Right atrium auricular region (tissue), 2 donors: Measurements from ENCODE around the gene KIF3B. TPM values are rescaled to one million over a fixed set of nuclear protein-coding genes. Genes with fewer than 3 reads are reported as not detected.

ENCODE experiments used
- DNase-seq: peaks from one replicate; pipeline ENCODE4 v3.0.0-alpha.2; 2019; ENCODE audit warnings: low spot score
- H3K27ac ChIP-seq, 2 donors: fragments of 200-600 bp; sonication (generic); 1 replicate in 1 of 2; 2 replicates in 1 of 2; pipeline ENCODE4 v1.5.1; 2016 to 2019
- H3K27me3 ChIP-seq, 2 donors: fragments of 200-600 bp; sonication (generic); one replicate each; pipeline versions ENCODE4 v1.5.1 to v1.6.0; 2017 to 2019
- H3K36me3 ChIP-seq: fragments of 200-600 bp; sonication (generic); one replicate; pipeline ENCODE4 v1.5.1; 2016
- H3K4me1 ChIP-seq, 2 donors: fragments of 200-600 bp; sonication (generic); one replicate each; pipeline versions ENCODE4 v1.5.1 to v1.6.0; 2017 to 2019
- H3K4me3 ChIP-seq, 2 donors: fragments of 200-600 bp; sonication (generic); 1 replicate in 1 of 2; 2 replicates in 1 of 2; pipeline ENCODE4 v1.5.1; 2017 to 2019; ENCODE audit warnings: mild to moderate bottlenecking in 1 of 2, moderate library complexity in 1 of 2
- H3K9me3 ChIP-seq, 2 donors: fragments of 200-600 bp; sonication (generic); one replicate each; pipeline ENCODE4 v1.5.1; 2019
- total RNA-seq, 2 donors: library from RNA; depleted of rRNA; stranded (reverse); fragments of >200 nt; gene quantifications; one replicate each; pipeline ENCODE4 v1.1.0, GENCODE V29; 2016
- TF ChIP-seq, protein P1 (sequence below), 2 donors: fragments of 200-600 bp; sonication (generic); IDR thresholded peaks; one replicate each; pipeline ENCODE4 v1.5.1; 2019; ENCODE audit warnings: antibody characterized with exemption in 2 of 2

KIF3B gene
- 10 to 100 TPM; 10.7 to 16.4 TPM for total RNA-seq

DNA sequence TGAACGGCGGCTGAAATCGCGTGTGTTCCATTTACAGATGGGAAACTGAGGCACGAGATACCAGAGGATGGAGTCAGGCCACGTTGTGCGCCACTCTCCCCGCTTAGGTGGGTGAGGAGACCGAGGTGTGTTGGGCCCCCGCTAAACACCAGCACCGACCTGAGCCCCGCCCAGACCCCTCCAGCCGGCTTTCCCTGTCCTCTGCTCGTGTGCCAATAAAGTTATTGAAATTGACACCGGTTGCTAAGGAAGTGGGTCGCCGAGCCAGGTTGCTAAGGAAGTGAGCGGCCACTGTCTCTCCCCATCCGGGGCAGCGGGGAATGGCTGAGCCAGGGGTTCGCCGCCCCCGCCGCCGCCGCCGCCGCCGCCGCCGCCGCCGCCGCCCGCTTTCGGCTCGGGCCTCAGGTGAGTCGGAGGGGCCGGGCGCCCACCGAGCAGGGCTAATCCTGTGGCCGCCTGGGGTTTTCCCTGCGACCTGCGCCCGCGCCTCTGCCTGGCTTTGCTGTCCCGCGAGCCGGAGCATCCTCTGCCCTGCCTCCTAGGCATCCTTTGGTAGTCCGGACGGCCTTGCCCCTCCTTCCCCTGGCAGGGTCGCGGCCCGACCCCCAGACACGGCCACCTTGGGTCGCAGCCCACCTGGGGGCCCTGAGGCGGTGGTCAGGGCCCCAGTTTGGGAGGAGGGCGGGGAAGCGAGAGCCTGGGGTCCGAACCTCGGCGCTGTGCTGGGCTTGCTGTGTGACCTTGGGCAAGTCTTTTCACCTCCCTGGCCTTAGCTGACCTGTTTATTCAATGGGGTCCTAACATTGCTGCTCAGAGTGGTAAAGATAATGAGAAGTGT is at the start of gene KIF3B:
KIF3B (plus strand) TSS at position 291 of the 838 bp plus-strand sequence. CDS start 32,127 bp downstream, outside the sequence.
- TF ChIP-seq, protein P1, sequence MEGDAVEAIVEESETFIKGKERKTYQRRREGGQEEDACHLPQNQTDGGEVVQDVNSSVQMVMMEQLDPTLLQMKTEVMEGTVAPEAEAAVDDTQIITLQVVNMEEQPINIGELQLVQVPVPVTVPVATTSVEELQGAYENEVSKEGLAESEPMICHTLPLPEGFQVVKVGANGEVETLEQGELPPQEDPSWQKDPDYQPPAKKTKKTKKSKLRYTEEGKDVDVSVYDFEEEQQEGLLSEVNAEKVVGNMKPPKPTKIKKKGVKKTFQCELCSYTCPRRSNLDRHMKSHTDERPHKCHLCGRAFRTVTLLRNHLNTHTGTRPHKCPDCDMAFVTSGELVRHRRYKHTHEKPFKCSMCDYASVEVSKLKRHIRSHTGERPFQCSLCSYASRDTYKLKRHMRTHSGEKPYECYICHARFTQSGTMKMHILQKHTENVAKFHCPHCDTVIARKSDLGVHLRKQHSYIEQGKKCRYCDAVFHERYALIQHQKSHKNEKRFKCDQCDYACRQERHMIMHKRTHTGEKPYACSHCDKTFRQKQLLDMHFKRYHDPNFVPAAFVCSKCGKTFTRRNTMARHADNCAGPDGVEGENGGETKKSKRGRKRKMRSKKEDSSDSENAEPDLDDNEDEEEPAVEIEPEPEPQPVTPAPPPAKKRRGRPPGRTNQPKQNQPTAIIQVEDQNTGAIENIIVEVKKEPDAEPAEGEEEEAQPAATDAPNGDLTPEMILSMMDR (IDR thresholded peaks at IDR 0.05) = no peak

DNA sequence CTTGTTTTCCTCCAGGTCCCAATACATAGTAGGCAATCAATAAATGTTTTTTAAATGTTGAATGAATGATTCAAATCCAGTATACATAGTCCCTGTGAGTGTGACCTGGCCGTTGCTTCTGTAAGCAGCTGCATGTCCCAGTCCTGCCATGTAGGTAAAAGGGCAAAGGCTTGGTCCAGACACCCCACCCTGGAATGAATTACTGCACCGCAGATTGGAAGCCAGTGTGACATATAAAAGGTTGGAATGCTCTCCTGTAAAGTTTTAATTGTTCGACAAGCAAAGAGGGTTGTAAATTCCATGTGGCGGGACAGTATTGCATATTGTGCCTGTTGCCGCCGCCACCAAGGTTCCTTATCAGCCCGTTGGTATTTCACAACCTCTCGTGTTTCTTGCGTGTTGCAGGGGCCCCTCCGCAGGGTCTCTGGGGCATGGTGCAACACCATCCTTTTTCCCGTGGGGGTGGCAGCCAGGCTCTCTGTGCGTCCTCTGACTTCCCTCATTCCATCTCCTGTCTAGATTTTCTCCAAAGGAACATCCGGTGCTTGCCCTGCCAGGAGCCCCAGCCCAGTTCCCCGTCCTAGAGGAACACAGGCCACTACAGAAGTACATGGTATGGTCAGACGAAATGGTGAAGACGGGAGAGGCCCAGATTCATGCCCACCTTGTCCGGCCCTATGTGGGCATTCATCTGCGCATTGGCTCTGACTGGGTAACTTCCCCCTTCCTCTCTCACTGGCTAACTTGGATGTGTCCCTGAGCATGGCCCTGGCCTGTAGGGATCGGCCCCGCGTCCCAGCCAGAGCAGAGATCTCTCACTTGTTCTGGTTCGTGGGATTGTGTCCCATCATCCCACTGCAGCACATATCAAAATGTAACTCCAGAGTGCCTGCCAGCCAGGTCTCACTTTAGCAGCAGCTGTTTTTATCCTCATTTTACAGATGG is 49.4 kb upstream of the KIF3B start:
- H3K27ac ChIP-seq = peak overlapping the region in 1 of 2 donors; percentile 76
- H3K9me3 ChIP-seq = no peaks in the 10 kb centered on the region
- H3K4me3 ChIP-seq = no peak overlapping the region

More for the DNA sequence above, at the start of gene KIF3B:
- H3K36me3 ChIP-seq = no peaks in the 10 kb centered on the region
- H3K9me3 ChIP-seq = no peaks in the 10 kb centered on the region
- peak within 1 kb of the TSS; percentile 76 to 83 for H3K27ac ChIP-seq
- H3K27me3 ChIP-seq = no peaks in the 10 kb centered on the region
- H3K4me3 ChIP-seq = peak within 1 kb of the TSS; percentile 88 to 97
- H3K4me1 ChIP-seq = peaks cover 0 to 23% of the 10 kb centered on the region in 2 donors
- peak; percentile 90 for DNase-seq

DNA sequence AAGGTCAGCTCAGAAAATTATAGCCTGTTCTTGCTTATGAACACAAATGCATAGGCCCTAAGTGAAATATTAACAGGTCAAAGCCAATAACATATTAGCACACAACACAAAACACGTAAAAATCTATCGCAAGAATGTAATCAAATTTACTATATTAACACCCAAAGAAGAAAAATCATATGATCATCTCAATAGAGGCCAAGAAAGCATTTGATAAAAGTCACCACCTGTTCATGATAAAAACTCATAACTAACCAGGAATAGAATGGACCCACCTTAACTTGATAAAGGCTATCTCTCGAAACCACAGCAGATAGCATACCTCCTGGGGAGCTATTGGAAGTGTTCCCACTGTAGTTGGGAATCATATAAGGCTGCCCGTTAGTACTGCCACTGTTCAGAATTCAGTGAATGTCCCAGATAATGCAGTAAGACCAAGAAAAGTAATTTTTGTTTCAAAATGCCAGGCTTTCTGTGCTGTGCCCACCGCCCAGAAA is 48.2 kb upstream of the KIF3B start:
- peak overlapping the region in 1 of 2 donors; percentile 76 for H3K27ac ChIP-seq
- TF ChIP-seq, protein P1 (IDR thresholded peaks at IDR 0.05) = no peak
- peaks cover 0 to 19% of the 10 kb centered on the region in 2 donors for H3K4me1 ChIP-seq
- H3K36me3 ChIP-seq = peaks cover 59% of the 10 kb centered on the region
- H3K9me3 ChIP-seq = no peaks in the 10 kb centered on the region
- no peak overlapping the region for H3K4me3 ChIP-seq
- no peak for DNase-seq
- H3K27me3 ChIP-seq = no peaks in the 10 kb centered on the region

More for the DNA sequence above, 49.4 kb upstream of the KIF3B start:
- TF ChIP-seq, protein P1 (IDR thresholded peaks at IDR 0.05) = no peak
- H3K4me1 ChIP-seq = peaks cover 0 to 19% of the 10 kb centered on the region in 2 donors
- DNase-seq = no peak
- no peaks in the 10 kb centered on the region for H3K27me3 ChIP-seq
- H3K36me3 ChIP-seq = peaks cover 52% of the 10 kb centered on the region

DNA sequence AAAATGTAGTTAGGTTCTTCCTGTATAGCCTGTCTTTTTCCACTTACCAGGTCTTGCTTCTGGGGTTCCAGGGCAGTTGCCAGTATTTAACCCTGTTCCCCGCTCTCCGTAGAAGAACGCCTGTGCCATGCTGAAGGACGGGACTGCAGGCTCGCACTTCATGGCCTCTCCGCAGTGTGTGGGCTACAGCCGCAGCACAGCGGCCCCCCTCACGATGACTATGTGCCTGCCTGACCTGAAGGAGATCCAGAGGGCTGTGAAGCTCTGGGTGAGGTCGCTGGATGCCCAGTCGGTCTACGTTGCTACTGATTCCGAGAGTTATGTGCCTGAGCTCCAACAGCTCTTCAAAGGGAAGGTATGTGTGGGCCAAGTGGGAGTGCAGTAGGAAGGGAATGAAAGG is 46.7 kb upstream of the KIF3B start:
- H3K36me3 ChIP-seq = peaks cover 71% of the 10 kb centered on the region
- no peak overlapping the region for H3K27ac ChIP-seq
- no peaks in the 10 kb centered on the region for H3K27me3 ChIP-seq
- no peaks in the 10 kb centered on the region for H3K9me3 ChIP-seq
- TF ChIP-seq, protein P1 (IDR thresholded peaks at IDR 0.05) = no peak
- no peak overlapping the region for H3K4me3 ChIP-seq
- no peak for DNase-seq
- peaks cover 0 to 19% of the 10 kb centered on the region in 2 donors for H3K4me1 ChIP-seq

DNA sequence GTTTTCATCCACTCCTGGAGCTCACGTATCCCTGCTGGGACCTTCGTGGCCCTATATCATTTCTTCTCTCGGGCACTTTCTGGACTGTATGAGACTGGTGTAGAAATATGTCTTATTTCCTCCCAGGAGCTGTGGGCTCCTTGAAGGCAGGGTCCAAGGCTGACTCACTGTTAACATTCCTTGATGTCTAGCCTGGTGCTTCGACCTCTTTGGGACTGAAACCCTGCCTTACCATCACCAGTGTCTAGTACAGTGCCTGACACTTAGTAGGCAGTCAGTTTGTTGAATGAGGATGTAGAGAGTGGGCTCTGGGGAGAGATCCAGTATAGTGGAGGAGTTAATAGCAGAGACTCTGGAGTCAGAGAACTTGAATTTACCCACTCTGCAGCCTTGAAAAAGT is 46.2 kb upstream of the KIF3B start:
- Histone ChIP-seq H3K9me3 (no peaks in the 10 kb centered on the region), H3K27ac (no peak overlapping the region), H3K27me3 (no peaks in the 10 kb centered on the region), H3K4me3 (no peak overlapping the region), H3K36me3 (peaks cover 71% of the 10 kb centered on the region), H3K4me1 (peaks cover 0 to 19% of the 10 kb centered on the region in 2 donors)
- TF ChIP-seq, protein P1 (IDR thresholded peaks at IDR 0.05) = no peak
- DNase-seq = no peak
